Liver (tissue), 9 donors: ENCODE measurements around the gene AMER2. TPM values are rescaled to one million over a fixed set of nuclear protein-coding genes. Genes with fewer than 3 reads are reported as not detected.

Experiments used
- DNase-seq: peaks from one replicate; pipeline ENCODE4 v3.0.0-alpha.2; 2017; ENCODE audit warnings: low spot score
- H3K27ac ChIP-seq, 2 donors: one replicate each; pipeline ENCODE4 v1.7.0; 2013; ENCODE audit warnings: inconsistent platforms in 2 of 2, low read length in 2 of 2, control low read depth in 1 of 2, low read depth in 1 of 2, mild to moderate bottlenecking in 1 of 2
- H3K27me3 ChIP-seq, 4 donors: one replicate each; pipeline versions ENCODE4 v1.6.1 to v1.7.0; 2013; ENCODE audit warnings: low read length in 3 of 4, inconsistent platforms in 1 of 4, mild to moderate bottlenecking in 1 of 4, moderate library complexity in 1 of 4; ENCODE audit not compliant: control insufficient read depth in 4 of 4, insufficient read depth in 4 of 4
- H3K36me3 ChIP-seq, 4 donors: one replicate each; pipeline versions ENCODE4 v1.6.1 to v1.7.0; 2013; ENCODE audit warnings: low read length in 3 of 4, mild to moderate bottlenecking in 3 of 4, low read depth in 1 of 4, moderate library complexity in 1 of 4; ENCODE audit not compliant: control insufficient read depth in 4 of 4, insufficient read depth in 3 of 4
- H3K4me1 ChIP-seq, 4 donors: one replicate each; pipeline versions ENCODE4 v1.6.1 to v1.7.0; 2013; ENCODE audit warnings: low read length in 3 of 4, mild to moderate bottlenecking in 3 of 4, moderate library complexity in 1 of 4; ENCODE audit not compliant: control insufficient read depth in 4 of 4, insufficient read depth in 4 of 4
- H3K4me3 ChIP-seq, 3 donors: one replicate each; pipeline versions ENCODE4 v1.6.1 to v1.7.0; 2013; ENCODE audit warnings: low read length in 3 of 3, control low read depth in 1 of 3, low read depth in 1 of 3, mild to moderate bottlenecking in 1 of 3
- H3K9ac ChIP-seq, 2 donors: one replicate each; pipeline ENCODE4 v1.7.0; 2013; ENCODE audit warnings: low read length in 2 of 2, mild to moderate bottlenecking in 2 of 2, moderate library complexity in 2 of 2, control low read depth in 1 of 2, low read depth in 1 of 2
- H3K9me3 ChIP-seq, 4 donors: one replicate each; pipeline versions ENCODE4 v1.6.1 to v1.7.0; 2013; ENCODE audit warnings: low read length in 3 of 4; ENCODE audit not compliant: control insufficient read depth in 4 of 4
- FOXA1 ChIP-seq: IDR thresholded peaks from 2 replicates; pipeline ENCODE4 v1.6.1; 2016; ENCODE audit warnings: antibody characterized with exemption
- FOXA2 ChIP-seq: IDR thresholded peaks from 2 replicates; pipeline ENCODE4 v1.6.1; 2016; ENCODE audit warnings: antibody characterized with exemption
- HNF4A ChIP-seq, 2 donors: conservative IDR thresholded peaks; 2 replicates each; pipeline ENCODE4 v1.6.1; 2016; ENCODE audit warnings: antibody characterized with exemption in 2 of 2, mild to moderate bottlenecking in 2 of 2
- JUND ChIP-seq, 2 donors: IDR thresholded peaks; 2 replicates each; pipeline ENCODE4 v1.6.1; 2016; ENCODE audit warnings: antibody characterized with exemption in 2 of 2
- NR2F2 ChIP-seq: IDR thresholded peaks from 2 replicates; pipeline ENCODE4 v1.6.1; 2016; ENCODE audit warnings: antibody characterized with exemption
- RAD21 ChIP-seq, 2 donors: IDR thresholded peaks; 2 replicates each; pipeline ENCODE4 v1.6.1; 2016; ENCODE audit warnings: antibody characterized with exemption in 2 of 2, mild to moderate bottlenecking in 2 of 2
- SP1 ChIP-seq: IDR thresholded peaks from 2 replicates; pipeline ENCODE4 v1.6.1; 2018; ENCODE audit warnings: antibody characterized with exemption, mild to moderate bottlenecking
- TAF1 ChIP-seq: conservative IDR thresholded peaks from 2 replicates; pipeline ENCODE4 v1.6.1; 2016; ENCODE audit warnings: antibody characterized with exemption, mild to moderate bottlenecking
- YY1 ChIP-seq: IDR thresholded peaks from 2 replicates; pipeline ENCODE4 v1.6.1; 2016; ENCODE audit warnings: antibody characterized with exemption, mild to moderate bottlenecking
- WGBS: extraction: QIAGEN DNeasy Blood & Tissue Kit; methylation state at CpG from one replicate; pipeline ENCODE4 v1.1.7; 2013; 5-methylcytosine and 5-hydroxymethylcytosine counted together
- polyA plus RNA-seq, 2 donors: library from polyadenylated mRNA; stranded (reverse) in 1 of 2; unstranded in 1 of 2; fragments of 200-250 nt in 1 of 2; fragments of >200 nt in 1 of 2; fragmentation: Nextera tagmentation in 1 of 2; extraction: Ambion mirVana in 1 of 2; gene quantifications; one replicate each; pipeline versions ENCODE4 v1.2.1 to v1.2.3, GENCODE V29; 2013 to 2015
- total RNA-seq, 2 donors: library from RNA; depleted of rRNA; stranded (reverse); fragments of >200 nt; gene quantifications; one replicate each; pipeline ENCODE4 v1.2.3, GENCODE V29; 2014
- TF ChIP-seq, protein P1 (sequence below): IDR thresholded peaks from 2 replicates; pipeline ENCODE4 v1.6.1; 2016; ENCODE audit warnings: antibody characterized with exemption, mild to moderate bottlenecking
- donor health status: healthy.
- donor health status: healthy.
- donor health status: healthy.
- donor health status: healthy.
- donor health status: healthy.

Gene AMER2
- total and polyA plus RNA-seq, 4 donors = not detected

DNA sequence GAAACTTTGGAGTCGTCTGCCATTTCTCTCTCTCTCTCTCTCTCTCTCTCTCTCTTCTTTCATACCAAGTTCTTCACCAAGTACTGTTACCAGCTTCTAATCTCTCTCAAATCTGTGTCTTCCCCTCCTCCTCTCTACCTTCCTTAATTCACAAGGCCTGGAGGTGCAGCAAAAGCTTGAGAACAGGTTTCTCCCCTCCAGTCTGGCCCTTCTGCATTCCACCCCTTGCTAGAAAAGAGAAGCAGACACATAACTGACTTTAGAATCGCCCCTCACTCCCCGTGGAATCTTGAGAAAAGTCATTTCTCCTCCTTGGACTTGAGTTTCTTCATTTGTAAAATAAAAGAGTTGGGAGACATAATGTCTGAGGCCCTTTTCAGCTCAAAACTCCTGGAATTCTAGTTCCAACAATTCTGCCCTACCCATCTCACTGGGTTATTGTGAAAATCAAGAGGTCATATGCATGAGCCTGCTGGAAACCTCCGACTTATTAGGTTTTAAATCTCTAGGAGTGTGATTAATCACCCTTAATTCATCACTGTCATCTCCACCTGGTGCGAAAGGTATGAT lies 20.4 kb downstream of the AMER2 start:
- TF ChIP-seq YY1 (no peak), NR2F2 (no peak), SP1 (no peak), HNF4A (conservative IDR thresholded peaks at IDR 0.05) (no peak), FOXA1 (no peak), JUND (IDR thresholded peaks at IDR 0.05) (no peak), FOXA2 (no peak)
- no peak for DNase-seq
- Histone ChIP-seq H3K9me3 (peaks cover 0 to 5% (median 3%) of the 10 kb centered on the region in 4 donors), H3K27ac (no peak overlapping the region), H3K4me3 (no peak overlapping the region), H3K9ac (no peak overlapping the region), H3K36me3 (no peaks in the 10 kb centered on the region), H3K27me3 (peaks cover 0 to 3% (median under 1%) of the 10 kb centered on the region in 4 donors), H3K4me1 (no peaks in the 10 kb centered on the region)
- WGBS = 44% methylated on average over 5 of the region's 5 CpGs

DNA sequence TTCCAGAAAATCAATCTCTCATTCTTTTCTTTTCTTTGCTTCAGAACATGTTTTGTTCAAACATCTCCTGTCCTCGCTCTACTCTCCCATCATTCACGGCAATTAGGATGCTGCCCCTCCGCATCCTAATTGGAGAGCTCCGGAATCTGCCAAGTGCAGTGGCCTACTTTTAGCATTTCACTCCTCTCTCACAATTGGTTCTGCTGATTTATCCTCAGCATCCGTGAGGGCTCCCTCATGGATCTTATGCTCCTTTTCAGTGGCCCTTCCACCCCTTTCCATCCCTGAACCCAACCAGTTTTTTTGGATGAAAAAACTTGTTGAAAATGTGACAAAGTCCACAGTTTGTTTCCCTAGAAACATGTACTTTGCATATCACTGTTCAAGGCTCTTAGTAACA lies 22.4 kb downstream of the AMER2 start:
- peaks cover 0 to 7% (median 3%) of the 10 kb centered on the region in 4 donors for H3K27me3 ChIP-seq
- H3K27ac ChIP-seq = no peak overlapping the region
- no peaks in the 10 kb centered on the region for H3K4me1 ChIP-seq
- TF ChIP-seq TAF1 = no peak
- TF ChIP-seq, protein P1, sequence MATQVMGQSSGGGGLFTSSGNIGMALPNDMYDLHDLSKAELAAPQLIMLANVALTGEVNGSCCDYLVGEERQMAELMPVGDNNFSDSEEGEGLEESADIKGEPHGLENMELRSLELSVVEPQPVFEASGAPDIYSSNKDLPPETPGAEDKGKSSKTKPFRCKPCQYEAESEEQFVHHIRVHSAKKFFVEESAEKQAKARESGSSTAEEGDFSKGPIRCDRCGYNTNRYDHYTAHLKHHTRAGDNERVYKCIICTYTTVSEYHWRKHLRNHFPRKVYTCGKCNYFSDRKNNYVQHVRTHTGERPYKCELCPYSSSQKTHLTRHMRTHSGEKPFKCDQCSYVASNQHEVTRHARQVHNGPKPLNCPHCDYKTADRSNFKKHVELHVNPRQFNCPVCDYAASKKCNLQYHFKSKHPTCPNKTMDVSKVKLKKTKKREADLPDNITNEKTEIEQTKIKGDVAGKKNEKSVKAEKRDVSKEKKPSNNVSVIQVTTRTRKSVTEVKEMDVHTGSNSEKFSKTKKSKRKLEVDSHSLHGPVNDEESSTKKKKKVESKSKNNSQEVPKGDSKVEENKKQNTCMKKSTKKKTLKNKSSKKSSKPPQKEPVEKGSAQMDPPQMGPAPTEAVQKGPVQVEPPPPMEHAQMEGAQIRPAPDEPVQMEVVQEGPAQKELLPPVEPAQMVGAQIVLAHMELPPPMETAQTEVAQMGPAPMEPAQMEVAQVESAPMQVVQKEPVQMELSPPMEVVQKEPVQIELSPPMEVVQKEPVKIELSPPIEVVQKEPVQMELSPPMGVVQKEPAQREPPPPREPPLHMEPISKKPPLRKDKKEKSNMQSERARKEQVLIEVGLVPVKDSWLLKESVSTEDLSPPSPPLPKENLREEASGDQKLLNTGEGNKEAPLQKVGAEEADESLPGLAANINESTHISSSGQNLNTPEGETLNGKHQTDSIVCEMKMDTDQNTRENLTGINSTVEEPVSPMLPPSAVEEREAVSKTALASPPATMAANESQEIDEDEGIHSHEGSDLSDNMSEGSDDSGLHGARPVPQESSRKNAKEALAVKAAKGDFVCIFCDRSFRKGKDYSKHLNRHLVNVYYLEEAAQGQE = no peak
- DNase-seq = no peak
- H3K9ac ChIP-seq = no peak overlapping the region
- no peak overlapping the region for H3K4me3 ChIP-seq
- H3K9me3 ChIP-seq = peaks cover 0 to 8% (median 3%) of the 10 kb centered on the region in 4 donors
- WGBS = 81% methylated on average over 5 of the region's 5 CpGs
- H3K36me3 ChIP-seq = no peaks in the 10 kb centered on the region

DNA sequence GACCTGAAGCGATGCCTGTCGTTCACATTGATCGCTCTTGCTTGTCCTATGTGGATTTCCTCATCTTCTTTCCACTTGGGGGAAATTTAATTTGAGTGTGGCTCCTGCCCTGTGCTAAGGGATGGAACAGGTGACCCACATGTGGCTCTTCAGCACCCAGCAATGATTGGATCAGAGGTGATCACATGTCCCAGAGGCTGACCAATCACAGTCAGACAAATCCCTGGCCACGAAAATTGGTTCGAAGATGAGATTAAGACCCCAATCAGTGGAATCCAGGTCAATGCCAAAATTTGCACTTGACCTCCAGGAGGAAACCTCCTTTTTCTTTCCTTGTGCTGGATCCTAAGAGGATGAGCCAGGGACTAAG lies 23.7 kb downstream of the AMER2 start:
- Histone ChIP-seq H3K4me3 (no peak overlapping the region), H3K27ac (no peak overlapping the region), H3K9ac (no peak overlapping the region), H3K27me3 (peaks cover 0 to 7% (median 4%) of the 10 kb centered on the region in 4 donors), H3K36me3 (no peaks in the 10 kb centered on the region), H3K9me3 (peaks cover 0 to 8% (median 3%) of the 10 kb centered on the region in 4 donors), H3K4me1 (no peaks in the 10 kb centered on the region)
- DNase-seq = no peak
- TF ChIP-seq SP1 (no peak), RAD21 (IDR thresholded peaks at IDR 0.05) (no peak), YY1 (no peak)
- WGBS = 89% methylated on average over 5 of the region's 5 CpGs
